ENCODE data around the gene FAM193B. TPM values are rescaled to one million over a fixed set of nuclear protein-coding genes. Genes with fewer than 3 reads are reported as not detected.
A peak's percentile ranks its signal among the peaks of the same experiment; 100 is the strongest.

The FAM193B gene
- total and polyA plus RNA-seq, 2 of the 13 experiments (the other 11 are each of a cell fraction or from before 2014, with no cell fraction given), result 21.2 to 40.9 TPM

DNA sequence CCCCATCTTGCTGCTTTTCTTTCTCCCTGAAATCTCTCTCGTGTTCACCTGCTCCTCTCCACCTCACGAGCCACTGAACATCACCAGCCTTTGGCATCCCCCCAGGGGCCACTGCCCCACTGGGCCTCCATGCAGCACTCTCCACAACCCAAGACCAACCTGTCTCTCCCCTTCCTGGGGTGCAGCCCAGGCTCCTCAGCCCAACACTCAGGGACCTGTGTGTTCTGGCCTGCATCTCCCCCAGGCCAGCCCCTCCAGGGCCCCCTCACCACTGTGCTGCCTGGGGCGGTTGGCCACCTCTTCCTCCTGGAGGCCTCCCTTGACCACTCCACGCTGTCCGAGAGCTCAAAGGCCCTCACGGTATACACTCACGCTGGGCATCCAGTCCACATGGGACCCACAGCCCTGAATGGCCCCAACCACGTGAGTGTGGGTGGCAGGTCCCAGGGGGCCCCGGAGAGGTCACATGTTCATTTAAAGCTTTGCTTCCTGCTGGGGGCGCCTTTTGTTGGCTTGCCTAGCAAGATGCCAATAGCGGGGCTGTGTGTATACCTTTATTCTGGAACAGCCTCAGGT lies 44.3 kb downstream of the FAM193B start:
- Histone ChIP-seq H3K4me3 (replicated peaks in 1 of 3; ENCODE audit: insufficient read depth in 1 of 3, low read depth in 2 of 3, low read length in 3 of 3) (no peak overlapping the region), H4K20me1 (ENCODE audit: insufficient read depth, low read length) (no peaks in the 10 kb centered on the region), H3K9me3 (ENCODE audit: low read length) (no peaks in the 10 kb centered on the region), H3K4me2 (ENCODE audit: low read depth, low read length) (no peak overlapping the region), H3K27ac (ENCODE audit: extremely low read length, insufficient read depth, low read length) (no peak overlapping the region), H3K36me3 (replicated peaks in 1 of 2; ENCODE audit: control insufficient read depth in 1 of 2, insufficient read depth in 2 of 2, low read length in 2 of 2) (peaks cover 27 to 49% of the 10 kb centered on the region in 2 experiments; a peak in 4 of 5 replicates), H3K79me2 (ENCODE audit: insufficient read depth, low read length) (peaks cover under 1% of the 10 kb centered on the region), H2AFZ (ENCODE audit: low read length) (no peak overlapping the region), H3K27me3 (ENCODE audit: control insufficient read depth in 1 of 2, insufficient read depth in 2 of 2, low read length in 2 of 2) (no peaks in the 10 kb centered on the region), H3K9ac (ENCODE audit: insufficient read depth, low read depth, low read length) (no peak overlapping the region), H3K4me1 (ENCODE audit: insufficient read depth, low read length) (peaks cover 7% of the 10 kb centered on the region)
- WGBS (ENCODE audit: low lambda C conversion rate), result 93% methylated on average over 7 of the region's 11 CpGs
- DNase-seq (ENCODE audit: low spot score) (no peak), FAIRE-seq (no peak), ATAC-seq (no peak)
- BruUV-seq (replicated peaks), result no TSS peak
- in situ Hi-C loops (cut with HindIII; ENCODE audit: extremely low pct_ligation_motif_present, low pct_unique_long_range_greater_than_20kb) (no loop called here), intact Hi-C loops (cut with micrococcal nuclease; ENCODE audit: unreplicated experiment) (no loop called here)
- ChIA-PET CTCF (ENCODE audit: low intra/inter-chr PET ratio, low total read pairs) (no interaction called here), POLR2A (interaction anchor here (2.1 kb wide), 1 partner anchor 14 kb away, joined by 5 read pairs; no protein-coding TSS in a partner anchor)
- no peak for TF ChIP-seq SATB2 (CRISPR knock-in tag; IDR thresholded peaks at IDR 0.05)
- peak; percentile 72 for TF ChIP-seq AGO2 (optimal IDR thresholded peaks at IDR 0.05; ENCODE audit: low read depth, low read length)

DNA sequence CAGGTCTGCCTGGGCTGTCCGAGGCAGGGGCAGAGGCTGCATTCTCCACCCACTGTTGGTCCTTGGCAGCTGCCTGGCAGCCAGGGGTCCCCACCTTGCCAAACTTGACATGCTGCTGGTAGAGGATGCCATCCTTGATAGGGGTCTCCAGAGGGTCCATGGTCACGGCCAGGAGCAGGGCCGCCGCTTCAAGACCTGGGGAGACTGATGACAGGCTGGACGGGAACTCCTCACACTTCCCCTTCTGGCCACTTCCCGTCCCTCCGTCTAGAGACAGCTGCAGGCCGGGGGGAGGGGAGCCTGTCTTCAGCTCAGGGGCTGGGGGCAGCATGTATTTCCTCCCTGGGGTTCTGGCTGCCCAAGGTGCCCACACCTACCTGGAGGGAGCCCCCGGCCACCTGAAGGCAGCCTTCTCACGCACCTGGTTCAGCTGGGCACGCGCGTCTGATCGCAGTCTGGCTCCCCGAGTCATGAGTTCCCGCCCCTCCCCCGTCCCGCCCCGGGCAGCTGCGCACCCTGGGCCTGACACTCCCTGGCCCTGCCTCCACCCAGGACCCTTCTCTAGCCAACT lies 44.9 kb downstream of the FAM193B start, which contains the start of gene DOK3:
DOK3 (minus strand) TSS at position 446 of the 571 bp plus-strand sequence; CDS start at position 160, 286 bp downstream.
- Histone ChIP-seq H3K9me3 (ENCODE audit: low read length) (no peaks in the 10 kb centered on the region), H3K27me3 (ENCODE audit: control insufficient read depth in 1 of 2, insufficient read depth in 2 of 2, low read length in 2 of 2) (no peaks in the 10 kb centered on the region), H3K36me3 (replicated peaks in 1 of 2; ENCODE audit: control insufficient read depth in 1 of 2, insufficient read depth in 2 of 2, low read length in 2 of 2) (peaks cover 24 to 43% of the 10 kb centered on the region in 2 experiments; a peak in 4 of 5 replicates), H2AFZ (ENCODE audit: low read length) (no peak within 1 kb of the TSS), H3K4me2 (ENCODE audit: low read depth, low read length) (no peak within 1 kb of the TSS), H3K9ac (ENCODE audit: insufficient read depth, low read depth, low read length) (no peak within 1 kb of the TSS), H4K20me1 (ENCODE audit: insufficient read depth, low read length) (no peaks in the 10 kb centered on the region), H3K4me3 (replicated peaks in 1 of 3; ENCODE audit: insufficient read depth in 1 of 3, low read depth in 2 of 3, low read length in 3 of 3) (no peak within 1 kb of the TSS), H3K27ac (ENCODE audit: extremely low read length, insufficient read depth, low read length) (no peak within 1 kb of the TSS), H3K4me1 (ENCODE audit: insufficient read depth, low read length) (0 out of 2 replicates have a peak, but pooled peaks cover 1% of the 10 kb centered on the region), H3K79me2 (ENCODE audit: insufficient read depth, low read length) (no peaks in the 10 kb centered on the region)
- ChIA-PET POLR2A (interaction anchor here (2.1 kb wide), 1 partner anchor 14 kb away, joined by 5 read pairs; no protein-coding TSS in a partner anchor), CTCF (ENCODE audit: low intra/inter-chr PET ratio, low total read pairs) (no interaction called here)
- TF ChIP-seq HNRNPUL1 (IDR thresholded peaks at IDR 0.05; ENCODE audit: low read depth, low read length) (no peak), RBM22 (optimal IDR thresholded peaks at IDR 0.05; ENCODE audit: low read length) (peak; percentile 28), RFX3 (CRISPR knock-in tag; IDR thresholded peaks at IDR 0.05) (no peak), ZNF589 (CRISPR knock-in tag; conservative IDR thresholded peaks at IDR 0.05) (no peak), PCBP1 (IDR thresholded peaks at IDR 0.05; ENCODE audit: borderline replicate concordance, low read depth, low read length) (no peak), ZNF180 (CRISPR knock-in tag; IDR thresholded peaks at IDR 0.05; ENCODE audit: borderline replicate concordance, low read depth) (no peak), ZNF737 (CRISPR knock-in tag; IDR thresholded peaks at IDR 0.05; ENCODE audit: borderline replicate concordance) (no peak), AGO2 (optimal IDR thresholded peaks at IDR 0.05; ENCODE audit: low read depth, low read length) (peak; percentile 43), FOSL2 (CRISPR knock-in tag; IDR thresholded peaks at IDR 0.05) (no peak), ZNF264 (CRISPR knock-in tag; IDR thresholded peaks at IDR 0.05) (no peak), SMAD3 (CRISPR knock-in tag; IDR thresholded peaks at IDR 0.05) (no peak)
- TF ChIP-seq, protein P1, sequence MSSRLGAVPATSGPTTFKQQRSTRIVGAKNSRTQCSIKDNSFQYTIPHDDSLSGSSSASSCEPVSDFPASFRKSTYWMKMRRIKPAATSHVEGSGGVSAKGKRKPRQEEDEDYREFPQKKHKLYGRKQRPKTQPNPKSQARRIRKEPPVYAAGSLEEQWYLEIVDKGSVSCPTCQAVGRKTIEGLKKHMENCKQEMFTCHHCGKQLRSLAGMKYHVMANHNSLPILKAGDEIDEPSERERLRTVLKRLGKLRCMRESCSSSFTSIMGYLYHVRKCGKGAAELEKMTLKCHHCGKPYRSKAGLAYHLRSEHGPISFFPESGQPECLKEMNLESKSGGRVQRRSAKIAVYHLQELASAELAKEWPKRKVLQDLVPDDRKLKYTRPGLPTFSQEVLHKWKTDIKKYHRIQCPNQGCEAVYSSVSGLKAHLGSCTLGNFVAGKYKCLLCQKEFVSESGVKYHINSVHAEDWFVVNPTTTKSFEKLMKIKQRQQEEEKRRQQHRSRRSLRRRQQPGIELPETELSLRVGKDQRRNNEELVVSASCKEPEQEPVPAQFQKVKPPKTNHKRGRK (CRISPR knock-in tag; IDR thresholded peaks at IDR 0.05), result no peak
- DNase-seq (ENCODE audit: low spot score) (no peak), ATAC-seq (no peak), FAIRE-seq (no peak)
- in situ Hi-C loops (cut with HindIII; ENCODE audit: extremely low pct_ligation_motif_present, low pct_unique_long_range_greater_than_20kb), result no loop called here
- WGBS (ENCODE audit: low lambda C conversion rate), result 93% methylated on average over 13 of the region's 20 CpGs
- no TSS peak for BruUV-seq (replicated peaks)
- intact Hi-C loops (cut with micrococcal nuclease; ENCODE audit: unreplicated experiment), result no loop called here
